ENCODE data around the gene BGLAP. TPM values are rescaled to one million over a fixed set of nuclear protein-coding genes. Genes with fewer than 3 reads are reported as not detected.

BGLAP gene
- total RNA-seq, 1 experiment from 2014 or later: 2.4 TPM

GRCh38 chr1:156221986-156222692, 19.8 kb upstream of the BGLAP start:
- no peak overlapping the region for H2BK20ac ChIP-seq (ENCODE audit: low read depth, low read length, poor library complexity, severe bottlenecking)
- H3K79me1 ChIP-seq (ENCODE audit: insufficient read depth, low read depth, low read length, poor library complexity, severe bottlenecking): no peaks in the 10 kb centered on the region
- H2BK15ac ChIP-seq (ENCODE audit: low read depth, low read length): no peak overlapping the region
- H3K56ac ChIP-seq (ENCODE audit: insufficient read length, low read depth, low read length): no peak overlapping the region
- H3K27me3 Mint-ChIP-seq (ENCODE audit: low read depth): no peaks in the 10 kb centered on the region
- no peak overlapping the region for H3K18ac ChIP-seq (ENCODE audit: insufficient read length, low read depth, low read length)
- no peaks in the 10 kb centered on the region for H3K23me2 ChIP-seq (ENCODE audit: insufficient read length, low read depth, low read length, poor library complexity, severe bottlenecking)
- H3K23ac ChIP-seq (ENCODE audit: insufficient read length, low read depth, low read length): no peak overlapping the region
- no peak overlapping the region for H3T11ph ChIP-seq (ENCODE audit: low read length)
- no peak overlapping the region for H3K9ac ChIP-seq (ENCODE audit: extremely low read depth, insufficient read length, low read length)
- H3K4me2 ChIP-seq (ENCODE audit: insufficient read depth, insufficient read length, low read length): no peak overlapping the region
- H3K4me3 Mint-ChIP-seq: no peak overlapping the region
- no peaks in the 10 kb centered on the region for H3K9me3 ChIP-seq (ENCODE audit: control insufficient read depth, low read depth, low read length)
- H2BK12ac ChIP-seq (ENCODE audit: insufficient read length, low read depth, low read length): no peak overlapping the region
- no peak overlapping the region for H3K14ac ChIP-seq (ENCODE audit: insufficient read depth, low read length)
- H4K5ac ChIP-seq (ENCODE audit: insufficient read length, low read depth, low read length): no peak overlapping the region
- H2BK120ac ChIP-seq (ENCODE audit: low read depth, low read length, poor library complexity, severe bottlenecking): no peak overlapping the region
- no CpG with 5 or more reads among the region's 13 CpGs for WGBS (ENCODE audit: extremely low coverage, insufficient read length, low lambda C conversion rate)
- no peak overlapping the region for H4K91ac ChIP-seq (ENCODE audit: insufficient read length, low read depth, low read length)
- H3K4me1 ChIP-seq (ENCODE audit: insufficient read depth, low read length): no peaks in the 10 kb centered on the region
- H2BK5ac ChIP-seq (ENCODE audit: insufficient read length, low read length): no peak overlapping the region
- no peaks in the 10 kb centered on the region; the same call in 1 of the 2 replicates for H3K27me3 ChIP-seq (ENCODE audit: insufficient read depth, low read length)
- no peak overlapping the region for H3K27ac ChIP-seq (ENCODE audit: insufficient read length, low read depth, low read length)
- no peak overlapping the region for H2AK5ac ChIP-seq (ENCODE audit: insufficient read length, low read length)
- H4K20me1 ChIP-seq (ENCODE audit: control insufficient read depth, insufficient read depth, insufficient read length): peaks cover 2% of the 10 kb centered on the region
- TF ChIP-seq CTCF (conservative IDR thresholded peaks at IDR 0.05): no peak
- no peak overlapping the region for H2AFZ ChIP-seq (ENCODE audit: low read length)
- H3K36me3 Mint-ChIP-seq (ENCODE audit: insufficient read depth in 1 of 3, low read depth in 3 of 3): peaks cover 31 to 72% (median 61%) of the 10 kb centered on the region in 3 experiments
- H3K79me2 ChIP-seq (ENCODE audit: insufficient read depth, low read length): no peaks in the 10 kb centered on the region
- H3K4me1 Mint-ChIP-seq: peaks cover 5 to 7% of the 10 kb centered on the region in 2 experiments
- no peaks in the 10 kb centered on the region; a peak in 1 of 5 replicates for H3K9me3 Mint-ChIP-seq
- DNase-seq: no peak
- no peak overlapping the region for H3K4ac ChIP-seq (ENCODE audit: low read depth, low read length)
- H3K27ac Mint-ChIP-seq: peak overlapping the region in 2 of 3 experiments; percentile 6 to 34; a peak in 4 of 7 replicates
- H4K8ac ChIP-seq (replicated peaks; ENCODE audit: insufficient read length, low read depth, low read length): no peak overlapping the region

Data from H9 (cell line).